WTC11 (cell line): ENCODE results near the gene HACD2. TPM values are rescaled to one million over a fixed set of nuclear protein-coding genes. Genes with fewer than 3 reads are reported as not detected.

Experiments used
- ATAC-seq: fragments of 200-7000 bp; cut with Tn5 transposase; 2 replicates; pipeline ENCODE4 v1.10.0; 2021; ENCODE audit warnings: mild to moderate bottlenecking, moderate library complexity
- CTCF ChIA-PET: fragments of 300-600 bp; sonication (Branson Sonifier 250); formaldehyde crosslinking; loops from one replicate; lab custom pipeline; 2021; ENCODE audit warnings: antibody characterized with exemption; lab: Charles Lee
- POLR2A ChIA-PET: fragments of 350-600 bp; sonication (Branson Sonifier 250); formaldehyde crosslinking; loops from one replicate; lab custom pipeline; 2021; ENCODE audit warnings: antibody characterized with exemption; lab: Charles Lee
- DNase-seq: peaks from one replicate; pipeline ENCODE4 v3.0.0; 2021; ENCODE audit warnings: low spot score
- H3K27ac Mint-ChIP-seq: 2 replicates; pipeline ENCODE4 v1.8.0; 2021; ENCODE audit warnings: mixed read lengths
- H3K27me3 Mint-ChIP-seq: 2 replicates; pipeline ENCODE4 v1.8.0; 2021; ENCODE audit warnings: low read depth, mild to moderate bottlenecking, moderate library complexity, mixed read lengths
- H3K36me3 Mint-ChIP-seq: 2 replicates; pipeline ENCODE4 v1.8.0; 2021; ENCODE audit warnings: mixed read lengths
- H3K4me1 Mint-ChIP-seq: 2 replicates; pipeline ENCODE4 v1.8.0; 2022; ENCODE audit warnings: mixed read lengths
- H3K4me3 Mint-ChIP-seq: 2 replicates; pipeline ENCODE4 v1.8.0; 2021; ENCODE audit warnings: mild to moderate bottlenecking, moderate library complexity, mixed read lengths
- H3K9me3 Mint-ChIP-seq: 2 replicates; pipeline ENCODE4 v1.8.0; 2021; ENCODE audit warnings: mixed read lengths
- ATF1 ChIP-seq: sonication (generic); formaldehyde crosslinking; IDR thresholded peaks from 2 replicates; pipeline ENCODE4 v1.8.1; 2023; ENCODE audit warnings: mild to moderate bottlenecking, moderate library complexity, missing genetic modification reagents
- CBFB ChIP-seq: sonication (generic); formaldehyde crosslinking; IDR thresholded peaks from 2 replicates; pipeline ENCODE4 v1.8.1; 2022; ENCODE audit warnings: mild to moderate bottlenecking, low read depth, missing genetic modification reagents
- FOXP1 ChIP-seq: sonication (generic); formaldehyde crosslinking; IDR thresholded peaks from 2 replicates; pipeline ENCODE4 v1.8.0; 2022; ENCODE audit warnings: missing genetic modification reagents, mild to moderate bottlenecking, moderate library complexity, borderline replicate concordance
- FOXP4 ChIP-seq: sonication (generic); formaldehyde crosslinking; IDR thresholded peaks from 2 replicates; pipeline ENCODE4 v1.8.0; 2022; ENCODE audit warnings: mild to moderate bottlenecking, missing genetic modification reagents
- KAT7 ChIP-seq: sonication (generic); formaldehyde crosslinking; IDR thresholded peaks from 2 replicates; pipeline ENCODE4 v1.8.1; 2023; ENCODE audit warnings: missing genetic modification reagents, mild to moderate bottlenecking, borderline replicate concordance
- MXD4 ChIP-seq: fragments of 250-450 bp; sonication (Bioruptor Pico); IDR thresholded peaks from 2 replicates; pipeline ENCODE4 v1.8.0; 2021; ENCODE audit warnings: mild to moderate bottlenecking, moderate library complexity, borderline replicate concordance
- NR2C2 ChIP-seq: sonication (generic); formaldehyde crosslinking; IDR thresholded peaks from 2 replicates; pipeline ENCODE4 v1.8.0; 2022; ENCODE audit warnings: mild to moderate bottlenecking, missing genetic modification reagents
- PRRX2 ChIP-seq: fragments of 250-450 bp; sonication (Bioruptor Pico); IDR thresholded peaks from 2 replicates; pipeline ENCODE4 v1.8.0; 2021; ENCODE audit warnings: mild to moderate bottlenecking
- SMAD3 ChIP-seq: sonication (generic); formaldehyde crosslinking; IDR thresholded peaks from 2 replicates; pipeline ENCODE4 v1.8.0; 2022; ENCODE audit warnings: missing genetic modification reagents, mild to moderate bottlenecking, borderline replicate concordance
- TEAD1 ChIP-seq: sonication (generic); formaldehyde crosslinking; IDR thresholded peaks from 2 replicates; pipeline ENCODE4 v1.8.0; 2022; ENCODE audit warnings: mild to moderate bottlenecking, missing genetic modification reagents
- TP53 ChIP-seq: sonication (generic); formaldehyde crosslinking; IDR thresholded peaks from 2 replicates; pipeline ENCODE4 v1.8.1; 2023; ENCODE audit warnings: mild to moderate bottlenecking, missing genetic modification reagents
- ZNF121 ChIP-seq: sonication (generic); formaldehyde crosslinking; IDR thresholded peaks from 2 replicates; pipeline ENCODE4 v1.8.0; 2023; ENCODE audit warnings: missing genetic modification reagents
- ZNF281 ChIP-seq: sonication (generic); formaldehyde crosslinking; IDR thresholded peaks from 2 replicates; pipeline ENCODE4 v1.8.0; 2023; ENCODE audit warnings: mild to moderate bottlenecking, missing genetic modification reagents
- ZNF317 ChIP-seq: sonication (generic); formaldehyde crosslinking; IDR thresholded peaks from 2 replicates; pipeline ENCODE4 v1.8.1; 2023; ENCODE audit warnings: low read depth, mild to moderate bottlenecking, moderate library complexity, missing genetic modification reagents, borderline replicate concordance
- ZNF423 ChIP-seq: fragments of 250-450 bp; sonication (Bioruptor Pico); IDR thresholded peaks from 2 replicates; pipeline ENCODE4 v2.1.2; 2022; ENCODE audit warnings: mild to moderate bottlenecking, moderate library complexity
- total RNA-seq: library from RNA; stranded (reverse); gene quantifications from 3 replicates; pipeline ENCODE4 v1.2.3, GENCODE V29; 2021
- TF ChIP-seq, protein P1 (sequence below): sonication (generic); formaldehyde crosslinking; IDR thresholded peaks from 2 replicates; pipeline ENCODE4 v1.8.0; 2022; ENCODE audit warnings: mild to moderate bottlenecking, missing genetic modification reagents
- TF ChIP-seq, protein P2 (sequence below): sonication (generic); formaldehyde crosslinking; IDR thresholded peaks from 2 replicates; pipeline ENCODE4 v1.8.1; 2023; ENCODE audit warnings: mild to moderate bottlenecking, missing genetic modification reagents
- TF ChIP-seq, protein P3 (sequence below): sonication (generic); formaldehyde crosslinking; IDR thresholded peaks from 2 replicates; pipeline ENCODE4 v1.8.1; 2022; ENCODE audit warnings: low read depth, missing genetic modification reagents, borderline replicate concordance
- TF ChIP-seq, protein P4 (sequence below): fragments of 250-450 bp; sonication (Bioruptor Pico); IDR thresholded peaks from 2 replicates; pipeline ENCODE4 v1.9.0; 2021; ENCODE audit warnings: moderate library complexity, mild to moderate bottlenecking, inconsistent platforms, borderline replicate concordance

The HACD2 gene
- total RNA-seq, 1 experiment from 2014 or later: 26.1 TPM

- ChIA-PET CTCF (interaction anchor here (1.0 to 1.2 kb wide), 4 partner anchors 8 to 45 kb away, joined by 3 to 4 read pairs (median 3); no protein-coding TSS in a partner anchor), POLR2A (no interaction called here)
- Mint-ChIP-seq H3K36me3 (no peaks in the 10 kb centered on the region), H3K9me3 (no peaks in the 10 kb centered on the region), H3K4me3 (no peak overlapping the region), H3K27me3 (peaks cover 25% of the 10 kb centered on the region), H3K27ac (no peak overlapping the region), H3K4me1 (peaks cover 13% of the 10 kb centered on the region)
- TF ChIP-seq, protein P1, sequence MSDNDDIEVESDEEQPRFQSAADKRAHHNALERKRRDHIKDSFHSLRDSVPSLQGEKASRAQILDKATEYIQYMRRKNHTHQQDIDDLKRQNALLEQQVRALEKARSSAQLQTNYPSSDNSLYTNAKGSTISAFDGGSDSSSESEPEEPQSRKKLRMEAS (CRISPR knock-in tag): no peak
- no peak for TF ChIP-seq TEAD1 (CRISPR knock-in tag)
- no peak for TF ChIP-seq PRRX2 (CRISPR knock-in tag)
- TF ChIP-seq ZNF317: no peak
- ATAC-seq (no peak), DNase-seq (no peak)
Observed at GRCh38 chr3:123444744-123445143, 140.1 kb downstream of the HACD2 start.

- CTCF ChIA-PET: interaction anchor here (0.7 to 1.2 kb wide), 2 partner anchors 10 to 18 kb away, joined by 3 read pairs; no protein-coding TSS in a partner anchor
Observed at GRCh38 chr3:123444023-123444422, 140.8 kb downstream of the HACD2 start.

More at GRCh38 chr3:123444023-123444422, 140.8 kb downstream of the HACD2 start:
- Mint-ChIP-seq H3K4me3 (no peak overlapping the region), H3K4me1 (peaks cover 13% of the 10 kb centered on the region), H3K9me3 (no peaks in the 10 kb centered on the region), H3K36me3 (no peaks in the 10 kb centered on the region), H3K27me3 (peaks cover 25% of the 10 kb centered on the region), H3K27ac (no peak overlapping the region)
- ATAC-seq: no peak
- POLR2A ChIA-PET: no interaction called here
- TF ChIP-seq TP53 (CRISPR knock-in tag) (no peak), FOXP4 (no peak), ATF1 (no peak), FOXP1 (CRISPR knock-in tag) (no peak), NR2C2 (CRISPR knock-in tag) (no peak), ZNF121 (CRISPR knock-in tag) (no peak), SMAD3 (CRISPR knock-in tag) (no peak), ZNF317 (no peak), MXD4 (no peak), ZNF281 (no peak), ZNF423 (no peak), TEAD1 (CRISPR knock-in tag) (no peak), CBFB (no peak), KAT7 (CRISPR knock-in tag) (no peak)
- TF ChIP-seq, protein P2, sequence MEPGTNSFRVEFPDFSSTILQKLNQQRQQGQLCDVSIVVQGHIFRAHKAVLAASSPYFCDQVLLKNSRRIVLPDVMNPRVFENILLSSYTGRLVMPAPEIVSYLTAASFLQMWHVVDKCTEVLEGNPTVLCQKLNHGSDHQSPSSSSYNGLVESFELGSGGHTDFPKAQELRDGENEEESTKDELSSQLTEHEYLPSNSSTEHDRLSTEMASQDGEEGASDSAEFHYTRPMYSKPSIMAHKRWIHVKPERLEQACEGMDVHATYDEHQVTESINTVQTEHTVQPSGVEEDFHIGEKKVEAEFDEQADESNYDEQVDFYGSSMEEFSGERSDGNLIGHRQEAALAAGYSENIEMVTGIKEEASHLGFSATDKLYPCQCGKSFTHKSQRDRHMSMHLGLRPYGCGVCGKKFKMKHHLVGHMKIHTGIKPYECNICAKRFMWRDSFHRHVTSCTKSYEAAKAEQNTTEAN (CRISPR knock-in tag): no peak
- TF ChIP-seq, protein P3, sequence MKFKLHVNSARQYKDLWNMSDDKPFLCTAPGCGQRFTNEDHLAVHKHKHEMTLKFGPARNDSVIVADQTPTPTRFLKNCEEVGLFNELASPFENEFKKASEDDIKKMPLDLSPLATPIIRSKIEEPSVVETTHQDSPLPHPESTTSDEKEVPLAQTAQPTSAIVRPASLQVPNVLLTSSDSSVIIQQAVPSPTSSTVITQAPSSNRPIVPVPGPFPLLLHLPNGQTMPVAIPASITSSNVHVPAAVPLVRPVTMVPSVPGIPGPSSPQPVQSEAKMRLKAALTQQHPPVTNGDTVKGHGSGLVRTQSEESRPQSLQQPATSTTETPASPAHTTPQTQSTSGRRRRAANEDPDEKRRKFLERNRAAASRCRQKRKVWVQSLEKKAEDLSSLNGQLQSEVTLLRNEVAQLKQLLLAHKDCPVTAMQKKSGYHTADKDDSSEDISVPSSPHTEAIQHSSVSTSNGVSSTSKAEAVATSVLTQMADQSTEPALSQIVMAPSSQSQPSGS (CRISPR knock-in tag): no peak
- TF ChIP-seq, protein P4, sequence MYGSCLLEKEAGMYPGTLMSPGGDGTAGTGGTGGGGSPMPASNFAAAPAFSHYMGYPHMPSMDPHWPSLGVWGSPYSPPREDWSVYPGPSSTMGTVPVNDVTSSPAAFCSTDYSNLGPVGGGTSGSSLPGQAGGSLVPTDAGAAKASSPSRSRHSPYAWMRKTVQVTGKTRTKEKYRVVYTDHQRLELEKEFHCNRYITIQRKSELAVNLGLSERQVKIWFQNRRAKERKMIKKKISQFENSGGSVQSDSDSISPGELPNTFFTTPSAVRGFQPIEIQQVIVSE (CRISPR knock-in tag): no peak
- DNase-seq: no peak
